Measurements from ENCODE around the gene ZNF148. TPM values are rescaled to one million over a fixed set of nuclear protein-coding genes. Genes with fewer than 3 reads are reported as not detected.
A peak's percentile ranks its signal among the peaks of the same experiment; 100 is the strongest.

ZNF148 gene
- total and polyA plus RNA-seq, 2 of the 4 experiments (the other 2 are of a cell fraction) = 9.4 to 65.2 TPM

DNA sequence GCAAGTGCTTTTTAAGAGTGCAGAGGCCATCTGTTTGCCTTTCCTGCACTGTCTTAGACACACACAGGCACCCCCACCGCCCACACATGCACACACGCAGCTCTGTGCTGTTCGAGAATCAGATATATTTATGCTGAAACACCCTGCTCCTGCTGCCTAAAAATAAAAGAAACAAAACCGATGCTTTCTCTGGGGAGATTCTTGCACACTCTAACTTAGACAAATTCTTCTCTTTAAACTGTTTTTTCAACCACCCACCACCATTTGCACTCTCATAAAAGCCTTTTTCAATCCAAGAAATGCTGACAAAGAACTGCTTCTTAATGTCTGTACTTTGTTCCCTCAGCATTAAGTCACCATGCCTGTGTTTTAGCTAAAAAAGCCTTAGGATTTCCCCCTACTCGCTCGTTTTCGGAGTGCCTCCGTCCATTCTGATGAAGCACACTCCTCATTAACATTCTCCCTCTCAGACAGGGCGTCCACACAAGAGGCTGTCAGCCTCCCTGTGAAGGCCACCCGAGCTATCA lies 188.8 kb downstream of the ZNF148 start:
- Histone ChIP-seq H3K9me3 (ENCODE audit: control insufficient read depth, insufficient read depth, low read length) (no peaks in the 10 kb centered on the region; the same call in 1 of the 2 replicates), H3K4me3 (ENCODE audit: insufficient read depth, low read depth, low read length) (no peak overlapping the region), H3K4me1 (ENCODE audit: control insufficient read depth, insufficient read depth, low read length) (peaks cover 13% of the 10 kb centered on the region; the same call in 1 of the 2 replicates), H4K20me1 (ENCODE audit: insufficient read depth, low read length) (no peaks in the 10 kb centered on the region), H3K4me2 (ENCODE audit: low read depth, low read length) (peak overlapping the region; percentile 16; the same call in 1 of the 2 replicates), H2BK5ac (ENCODE audit: low read depth, low read length, poor library complexity, severe bottlenecking) (no peak overlapping the region), H3K4ac (ENCODE audit: low read depth, low read length) (peak overlapping the region; percentile 37; the same call in 1 of the 2 replicates), H2AK5ac (ENCODE audit: low read depth, low read length) (peak overlapping the region; percentile 27; the same call in 1 of the 2 replicates), H4K8ac (ENCODE audit: low read depth in 2 of 2, low read length in 2 of 2) (peak overlapping the region in 1 of 2 experiments; percentile 61; a peak in 2 of 4 replicates), H3K14ac (replicated peaks; ENCODE audit: low read depth, low read length) (0 out of 2 replicates have a peak overlapping the region, but pooled peaks have one; percentile 16), H3K27ac (ENCODE audit: insufficient read depth, low read length) (no peak overlapping the region), H2BK15ac (ENCODE audit: low read depth, low read length) (no peak overlapping the region), H4K91ac (ENCODE audit: insufficient read depth, low read depth, low read length) (0 out of 2 replicates have a peak overlapping the region, but pooled peaks have one; percentile 23), H2AK9ac (replicated peaks; ENCODE audit: low read depth, low read length, poor library complexity) (no peak overlapping the region), H4K5ac (ENCODE audit: low read depth, low read length) (no peak overlapping the region; the same call in 1 of the 2 replicates), H2AFZ (replicated peaks; ENCODE audit: low read length, poor library complexity) (peak overlapping the region; percentile 69), H3K36me3 (ENCODE audit: control insufficient read depth, insufficient read depth, low read length) (no peaks in the 10 kb centered on the region), H3K18ac (ENCODE audit: low read depth, low read length) (0 out of 2 replicates have a peak overlapping the region, but pooled peaks have one; percentile 2), H3K79me1 (ENCODE audit: low read depth in 1 of 2, low read length in 2 of 2) (no peaks in the 10 kb centered on the region), H3K23ac (ENCODE audit: low read depth, low read length) (0 out of 2 replicates have a peak overlapping the region, but pooled peaks have one; percentile 15), H3K9ac (ENCODE audit: low read depth, low read length) (0 out of 2 replicates have a peak overlapping the region, but pooled peaks have one; percentile 9), H2BK20ac (ENCODE audit: low read depth, low read length) (peak overlapping the region; percentile 15; the same call in 1 of the 2 replicates), H3K56ac (ENCODE audit: extremely low read depth, insufficient read depth, low read length) (no peak overlapping the region), H3K27me3 (ENCODE audit: control insufficient read depth, insufficient read depth, low read length) (no peaks in the 10 kb centered on the region), H3K9me1 (ENCODE audit: insufficient read depth, low read length) (no peaks in the 10 kb centered on the region; the same call in 1 of the 2 replicates), H2BK120ac (ENCODE audit: low read depth, low read length) (no peak overlapping the region)
- peak; percentile 71 for DNase-seq
- ATAC-seq (ENCODE audit: low read depth) = peak; percentile 94
- peak; percentile 9; the same call in 1 of the 2 replicates for TF ChIP-seq MAZ (IDR thresholded peaks at IDR 0.05; ENCODE audit: borderline replicate concordance, low read depth, low read length)
- TF ChIP-seq FOS (IDR thresholded peaks at IDR 0.05; ENCODE audit: low read depth, low read length) = no peak
- POLR2A ChIA-PET (ENCODE audit: unreplicated experiment) = no interaction called here
- no TSS peak for BruUV-seq (replicated peaks)
- intact Hi-C loops (cut with micrococcal nuclease) (no loop called here), in situ Hi-C loops (cut with MboI; ENCODE audit: low sequenced_read_pairs) (no loop called here), dilution Hi-C loops (cut with HindIII; ENCODE audit: low sequenced_read_pairs, unreplicated experiment) (no loop called here)
- WGBS, 2 experiments (ENCODE audit: extremely low coverage in 2 of 2, insufficient read length in 1 of 2) = 37% methylated on average over 9 of the region's 10 CpGs; no CpG with 5 or more reads in 1 of the 2 experiments
- CTCF ChIA-PET = interaction anchor here (1.0 kb wide), 1 partner anchor 18 kb away, joined by 3 read pairs; no protein-coding TSS in a partner anchor

Data from IMR-90 (cell line).